T follicular helper cell (primary cell): Measurements from ENCODE around the gene DGKG.

ENCODE experiments used
- DNase-seq: peaks from one replicate; pipeline ENCODE4 v3.0.0-alpha.2; 2020; ENCODE audit warnings: low read depth

The DGKG gene

DNA sequence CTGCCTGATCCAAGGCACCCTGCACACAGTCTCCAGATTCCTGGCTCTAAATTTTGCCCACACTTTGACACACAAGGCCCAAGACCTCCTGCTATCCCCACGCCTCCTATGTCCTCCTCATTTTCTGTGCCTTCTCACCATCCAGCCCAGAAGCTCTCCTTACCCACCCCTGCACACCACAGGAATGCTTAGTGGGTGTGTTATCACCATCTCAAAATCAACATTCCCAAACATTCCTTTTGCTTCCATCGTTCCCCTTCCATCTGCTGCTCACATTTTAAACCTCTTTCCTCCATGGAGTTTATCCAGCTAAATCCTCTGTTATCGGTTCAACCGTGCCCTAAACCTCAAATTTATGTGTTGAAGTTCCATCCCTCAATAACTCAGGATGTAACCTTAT, 43.9 kb downstream of the DGKG start:
- DNase-seq, result no peak

DNA sequence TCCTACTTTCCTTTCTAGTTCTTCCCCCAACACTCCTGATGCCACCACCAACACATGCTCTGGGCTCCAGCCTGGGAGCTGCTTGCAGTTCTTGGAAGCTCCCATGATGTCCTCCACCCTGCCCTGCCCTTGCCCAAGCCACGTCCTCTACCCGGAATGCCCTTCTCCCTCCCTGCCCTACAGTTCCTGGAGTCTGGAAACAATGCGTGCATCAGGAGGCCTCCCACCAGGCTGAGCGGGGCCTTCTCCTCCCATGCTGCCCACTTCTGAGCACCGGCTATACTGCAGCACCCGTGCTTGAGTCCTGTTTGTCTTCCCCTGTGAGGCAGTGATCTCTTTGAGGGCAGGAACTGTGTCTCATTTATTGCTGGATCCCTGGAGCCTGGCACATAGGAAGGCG, 44.6 kb downstream of the DGKG start:
- DNase-seq, result no peak

DNA sequence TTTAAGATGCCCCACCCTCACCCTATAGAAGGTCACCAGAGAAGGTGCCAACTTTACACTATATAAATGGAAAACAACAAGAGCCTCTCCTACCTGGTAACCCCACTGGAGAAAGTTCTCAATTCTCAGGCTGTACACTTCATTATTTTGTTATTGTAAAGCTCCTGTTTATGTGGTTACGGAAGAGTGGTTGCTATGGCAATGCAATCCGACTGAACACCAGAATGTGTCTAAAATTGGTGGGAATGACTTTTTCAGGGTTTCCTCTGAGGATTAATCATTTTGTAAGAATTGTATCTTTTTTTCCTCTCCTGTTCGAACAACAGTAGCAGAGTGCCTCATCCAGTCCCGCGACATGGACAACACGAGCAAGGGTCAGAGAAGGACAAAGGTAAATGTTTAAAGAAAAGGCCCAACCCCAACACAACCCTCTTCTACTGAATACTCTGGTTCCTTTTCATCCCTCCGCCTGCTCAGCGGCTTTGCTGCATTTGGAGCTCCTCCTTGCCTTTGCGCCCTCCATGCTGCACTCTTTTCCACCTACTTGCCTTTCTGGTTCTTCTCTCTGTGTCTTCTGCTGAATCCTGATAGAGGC, 45.3 kb downstream of the DGKG start:
- no peak for DNase-seq

DNA sequence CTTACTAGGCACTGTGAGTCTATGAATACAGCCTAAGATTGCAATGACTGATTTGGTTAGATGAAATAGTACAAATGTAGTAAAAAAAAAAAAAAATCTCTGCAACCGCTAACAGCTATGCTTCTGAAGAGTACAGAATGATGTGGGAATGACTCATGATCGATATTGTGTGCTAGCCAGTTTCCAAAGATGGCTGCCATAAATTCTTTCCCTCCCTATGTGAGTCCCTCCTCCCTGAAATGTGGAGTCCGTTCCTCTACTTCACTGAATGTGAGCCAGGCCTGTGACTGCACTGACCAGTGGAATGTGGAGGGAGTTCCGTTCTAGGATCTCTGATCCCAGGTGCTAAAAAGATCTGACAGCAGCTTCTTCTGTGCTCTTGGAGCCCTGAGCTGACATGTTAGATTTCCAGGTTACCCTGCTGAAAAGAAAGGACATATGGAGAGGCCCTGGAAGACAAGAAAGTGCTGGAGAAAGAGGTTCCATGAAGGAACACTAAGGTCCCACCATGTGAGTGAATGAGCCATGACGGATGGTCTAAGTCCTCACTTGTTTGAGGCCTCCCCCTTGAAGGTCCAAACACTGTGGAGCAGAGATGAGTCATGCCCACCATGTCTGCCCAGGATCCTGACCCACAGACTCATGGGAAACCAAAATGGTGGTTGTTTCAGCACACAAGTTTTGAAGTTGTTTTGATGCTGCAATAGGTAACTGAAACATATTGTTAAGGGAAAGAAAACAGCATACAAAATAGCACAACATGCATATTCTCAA, 46.3 kb downstream of the DGKG start:
- DNase-seq, result no peak

DNA sequence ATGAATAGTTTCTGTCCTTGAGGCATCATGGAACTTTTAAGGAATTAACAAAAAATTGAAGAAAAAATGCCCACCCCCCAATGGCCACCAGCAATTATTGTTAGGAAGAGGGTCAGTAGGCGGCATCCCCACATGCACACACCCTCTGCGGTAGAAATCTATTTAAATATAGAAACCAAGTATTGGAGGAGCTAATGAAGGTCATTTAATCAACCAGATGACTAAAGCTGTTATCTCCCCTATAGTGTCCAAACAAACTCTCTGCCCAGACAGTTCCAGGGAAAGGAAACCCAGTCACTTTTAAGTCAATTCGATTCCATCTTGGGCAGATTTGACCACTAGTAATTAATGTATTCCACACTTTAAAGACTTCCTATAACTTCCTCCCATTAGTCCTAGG, 47.1 kb downstream of the DGKG start:
- DNase-seq, result no peak

DNA sequence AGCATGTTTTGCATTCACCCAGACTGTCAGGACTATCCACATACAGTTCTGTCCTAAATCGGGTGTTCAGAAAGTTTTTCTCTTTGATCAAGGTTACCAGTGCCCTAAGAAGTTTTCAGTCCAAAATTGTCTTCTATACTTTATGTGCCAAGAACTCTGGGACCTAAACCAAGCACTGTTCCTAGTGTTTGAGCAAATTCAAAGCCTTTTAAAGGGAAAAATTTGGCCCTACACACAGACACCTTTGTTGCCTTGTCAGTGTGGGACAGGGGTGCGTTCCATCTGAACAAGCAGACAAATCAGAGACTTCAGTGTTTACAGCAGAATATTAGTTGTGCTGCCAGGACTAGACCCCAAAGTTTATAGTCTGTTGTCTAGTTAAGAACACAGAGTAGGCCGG, 50.6 kb downstream of the DGKG start:
- no peak for DNase-seq

GRCh38 chr3:186308549-186308948, 53.5 kb downstream of the DGKG start:
- DNase-seq, result no peak

- no peak for DNase-seq
Measured at GRCh38 chr3:186307594-186308221, 54.3 kb downstream of the DGKG start.

DNA sequence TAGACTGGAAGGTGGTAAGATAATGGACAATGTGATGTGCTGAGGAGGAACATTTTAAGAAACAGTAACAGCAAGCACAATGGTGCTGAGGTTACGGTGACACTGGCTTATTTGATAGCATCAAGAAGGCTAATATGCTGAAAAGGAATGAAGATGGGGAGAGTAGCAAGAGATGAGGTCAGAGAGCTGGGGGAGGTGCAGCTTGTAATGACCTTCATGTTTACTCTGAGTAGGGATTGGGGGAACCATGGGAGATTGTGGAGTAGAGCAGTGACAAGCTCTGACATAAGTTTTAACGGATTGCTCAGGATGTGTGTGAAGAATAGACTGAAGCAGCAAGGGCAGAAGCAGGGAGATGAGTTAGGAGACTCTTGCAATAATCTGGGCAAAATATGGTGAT, 56.7 kb downstream of the DGKG start:
- DNase-seq, result no peak

GRCh38 chr3:186303965-186304364, 58.1 kb downstream of the DGKG start:
- no peak for DNase-seq

DNA sequence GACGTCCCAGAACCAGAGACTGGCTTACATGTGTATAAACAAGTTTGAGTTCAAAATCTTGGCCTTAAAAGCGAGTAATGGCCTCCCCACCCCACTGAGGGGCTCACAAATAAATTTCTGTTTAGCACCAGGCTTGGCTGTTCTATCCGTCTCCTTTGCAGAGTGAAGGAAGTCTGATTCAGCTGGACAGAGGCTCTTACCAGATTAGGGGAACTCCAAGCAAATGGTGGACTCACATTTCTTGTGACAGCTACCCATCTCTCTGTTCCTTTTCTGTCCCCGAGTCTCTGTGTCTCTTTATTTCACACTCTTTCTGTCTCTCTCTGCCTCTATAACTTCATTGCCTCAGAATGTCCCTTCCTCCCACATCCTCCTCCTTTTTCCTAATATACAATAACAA, 62.7 kb downstream of the DGKG start:
- no peak for DNase-seq

DNA sequence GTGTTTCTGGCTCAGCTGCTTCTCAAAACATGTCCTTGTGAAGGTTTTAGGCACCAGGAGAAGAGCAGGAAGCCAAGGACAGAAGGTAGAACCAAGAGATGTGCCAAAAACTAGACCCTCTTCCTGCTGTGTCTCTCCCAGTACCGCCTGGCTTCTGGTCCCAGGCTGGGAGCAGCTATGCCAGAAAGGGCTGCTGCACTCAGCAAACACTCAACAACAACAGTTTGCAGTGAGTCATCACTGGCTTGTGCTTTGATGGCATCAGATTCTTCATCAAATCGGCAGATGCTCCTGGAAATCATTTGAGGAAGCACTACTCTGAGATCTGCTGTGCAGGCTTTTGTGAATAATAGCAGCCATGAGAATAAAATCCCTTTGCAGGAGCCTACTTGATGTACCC, 63.2 kb downstream of the DGKG start:
- DNase-seq, result no peak

- no peak for DNase-seq
Measured at GRCh38 chr3:186290796-186291195, 71.2 kb downstream of the DGKG start.

DNA sequence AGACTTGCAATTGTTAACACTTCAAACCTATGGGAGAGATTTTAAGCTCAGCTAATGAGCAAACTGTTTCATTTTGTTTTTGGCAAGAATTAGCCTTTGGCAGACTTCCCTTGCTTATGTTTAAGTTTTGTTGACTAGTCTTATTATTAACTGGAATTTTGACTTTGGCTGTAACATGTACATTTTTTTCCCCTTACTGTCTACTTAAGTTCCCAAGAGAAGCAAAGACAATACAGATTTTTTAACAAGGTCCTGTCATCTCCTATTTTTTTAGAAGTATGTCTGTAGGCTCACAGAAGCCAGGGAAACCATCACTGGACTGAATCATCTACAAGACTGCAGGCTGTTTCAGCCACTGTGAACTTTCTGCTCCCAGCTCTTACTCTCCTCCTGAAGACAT, 74.3 kb downstream of the DGKG start:
- no peak for DNase-seq

DNA sequence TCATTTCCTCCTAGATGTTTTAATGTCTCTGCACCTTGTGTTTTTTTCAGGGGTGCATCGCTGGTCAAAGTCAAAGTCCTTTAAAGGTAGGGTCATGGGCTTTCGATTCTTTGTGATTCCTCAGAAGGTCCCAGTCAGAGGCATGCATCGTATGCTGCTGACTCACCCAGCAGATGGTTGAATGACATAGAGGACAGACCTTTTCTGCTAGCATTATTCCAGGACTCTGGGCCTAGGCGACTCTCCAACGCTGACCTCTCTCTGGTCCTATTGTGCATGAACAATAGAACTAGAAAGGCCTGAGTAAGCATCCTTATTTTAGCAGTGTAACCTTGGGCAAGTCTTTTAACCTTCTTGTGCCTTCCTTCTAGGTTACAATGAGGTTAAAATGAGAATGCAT, 75.9 kb downstream of the DGKG start:
- DNase-seq, result no peak

GRCh38 chr3:186284661-186285060, 77.4 kb downstream of the DGKG start:
- no peak for DNase-seq

GRCh38 chr3:186284349-186284652, 77.7 kb downstream of the DGKG start:
- DNase-seq, result no peak

DNA sequence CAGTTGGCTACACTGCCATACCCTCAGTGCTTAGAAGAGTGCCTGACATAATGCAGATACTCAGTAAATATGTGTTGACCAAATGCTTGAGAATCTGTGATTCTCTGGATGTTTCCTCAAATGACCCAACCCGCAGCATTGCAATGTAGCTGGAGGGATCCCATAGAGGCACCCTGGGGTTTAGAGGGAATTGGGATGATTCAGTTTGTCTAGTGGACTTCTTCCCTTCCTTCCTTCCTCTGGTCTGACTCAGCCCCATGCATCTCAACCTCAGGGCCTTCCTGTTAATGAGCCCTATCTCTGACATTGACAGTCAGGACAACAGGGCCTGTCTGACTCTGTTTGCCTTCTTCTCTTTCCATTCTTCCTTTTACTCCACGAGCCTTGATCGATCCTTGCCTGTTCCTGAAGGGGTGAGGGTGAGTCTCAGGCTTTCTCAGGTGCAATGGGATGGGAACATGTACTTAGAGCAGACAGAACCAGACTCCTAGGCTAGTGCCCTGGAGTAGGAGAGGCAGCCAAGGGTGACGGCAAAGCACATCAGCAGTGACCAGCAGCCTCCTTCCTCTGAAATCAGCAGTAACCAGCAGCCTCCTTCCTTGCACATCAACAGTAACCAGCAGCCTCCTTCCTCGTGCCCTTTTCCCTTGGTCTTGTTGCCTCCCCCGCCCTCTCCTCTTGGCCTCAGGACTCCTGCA, 78.2 kb downstream of the DGKG start:
- no peak for DNase-seq

DNA sequence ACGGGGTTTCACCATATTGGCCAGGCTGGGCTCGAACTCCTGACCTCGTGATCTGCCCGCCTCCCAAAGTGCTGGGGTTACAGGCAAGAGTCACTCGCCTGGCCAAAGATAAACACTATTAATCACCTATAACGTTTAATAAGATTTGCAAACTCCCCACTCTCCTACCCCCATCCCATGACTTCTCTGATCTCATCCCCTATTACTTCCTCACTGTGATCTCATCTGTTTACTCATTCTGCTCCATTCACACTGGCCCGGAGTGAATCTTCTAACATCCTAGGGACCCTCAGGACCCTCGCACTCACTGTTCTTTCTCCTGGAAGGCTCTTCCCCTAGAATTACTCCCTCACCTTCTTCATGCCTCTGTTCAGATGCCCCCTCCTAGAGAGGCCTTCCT, 78.9 kb downstream of the DGKG start:
- no peak for DNase-seq

DNA sequence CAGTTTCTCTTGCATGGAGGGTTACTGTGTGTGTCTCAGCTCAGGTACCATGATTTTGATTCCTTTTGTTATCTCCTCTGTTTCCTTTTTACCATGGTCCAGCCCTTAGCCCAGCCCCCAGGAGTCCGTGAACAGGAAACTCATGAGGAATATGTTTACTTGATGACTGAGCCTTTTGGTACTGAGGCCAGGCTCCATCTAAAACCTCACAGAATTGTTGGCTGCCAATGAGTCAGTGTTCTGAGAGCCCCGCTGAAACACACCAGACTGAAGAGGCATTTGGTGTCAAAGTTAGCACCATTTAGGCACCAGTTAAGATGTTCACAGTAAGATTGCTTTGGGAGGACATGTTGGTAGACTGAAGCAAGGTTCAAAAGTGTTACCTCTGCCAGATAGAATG, 80.9 kb downstream of the DGKG start:
- no peak for DNase-seq

GRCh38 chr3:186280737-186281136, 81.3 kb downstream of the DGKG start:
- no peak for DNase-seq

- DNase-seq, result no peak
Measured at GRCh38 chr3:186277268-186277909, 84.6 kb downstream of the DGKG start.

DNA sequence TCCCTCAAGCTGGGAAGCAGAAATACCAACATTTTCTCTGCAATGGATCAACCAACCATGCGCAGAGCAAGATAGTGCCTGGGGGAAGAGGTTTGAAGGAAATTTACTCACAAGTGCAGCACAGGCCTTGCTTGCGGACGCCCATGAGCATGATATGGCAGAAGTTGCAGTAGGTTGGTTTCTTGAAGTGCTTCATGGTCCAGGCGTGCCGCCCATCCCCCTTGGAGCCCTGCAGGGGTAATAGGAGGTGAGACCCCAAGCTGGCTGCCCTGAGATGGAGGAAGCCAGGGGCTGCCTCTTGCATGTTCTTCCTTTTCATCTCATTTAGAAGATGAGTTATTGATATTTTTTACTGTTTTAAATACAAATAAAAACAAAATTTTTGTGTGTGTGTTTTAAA, 86.6 kb downstream of the DGKG start:
- DNase-seq, result no peak
